Stimulated activated CD4-positive, alpha-beta T cell treated with anti-CD3 and anti-CD28 coated beads, Interleukin-4, amount 100 ng/mL, for 48 hours (primary cell): ENCODE results near the gene PEDS1.
"Not testable (repeated sequence)": the region's sequence is repeated elsewhere in the genome, so short reads cannot be mapped to it uniquely, and the experiment has no call there.

ENCODE experiments used
- DNase-seq, 2 donors: peaks; one replicate each; pipeline ENCODE4 v3.0.0-alpha.2; 2020; ENCODE audit warnings: low read depth in 2 of 2

The PEDS1 gene

GRCh38 chr20:50190251-50191064, 36.9 kb upstream of the PEDS1 start, which contains the start of gene CEBPB:
Gene CEBPB (plus strand): TSS chr20:50190830. CDS start chr20:50191034, 204 bp downstream.
- peak; percentile 77 to 78 for DNase-seq

- peak; percentile 34 to 39 for DNase-seq
Measured at GRCh38 chr20:50189681-50190250, 36.2 kb upstream of the PEDS1 start.

DNA sequence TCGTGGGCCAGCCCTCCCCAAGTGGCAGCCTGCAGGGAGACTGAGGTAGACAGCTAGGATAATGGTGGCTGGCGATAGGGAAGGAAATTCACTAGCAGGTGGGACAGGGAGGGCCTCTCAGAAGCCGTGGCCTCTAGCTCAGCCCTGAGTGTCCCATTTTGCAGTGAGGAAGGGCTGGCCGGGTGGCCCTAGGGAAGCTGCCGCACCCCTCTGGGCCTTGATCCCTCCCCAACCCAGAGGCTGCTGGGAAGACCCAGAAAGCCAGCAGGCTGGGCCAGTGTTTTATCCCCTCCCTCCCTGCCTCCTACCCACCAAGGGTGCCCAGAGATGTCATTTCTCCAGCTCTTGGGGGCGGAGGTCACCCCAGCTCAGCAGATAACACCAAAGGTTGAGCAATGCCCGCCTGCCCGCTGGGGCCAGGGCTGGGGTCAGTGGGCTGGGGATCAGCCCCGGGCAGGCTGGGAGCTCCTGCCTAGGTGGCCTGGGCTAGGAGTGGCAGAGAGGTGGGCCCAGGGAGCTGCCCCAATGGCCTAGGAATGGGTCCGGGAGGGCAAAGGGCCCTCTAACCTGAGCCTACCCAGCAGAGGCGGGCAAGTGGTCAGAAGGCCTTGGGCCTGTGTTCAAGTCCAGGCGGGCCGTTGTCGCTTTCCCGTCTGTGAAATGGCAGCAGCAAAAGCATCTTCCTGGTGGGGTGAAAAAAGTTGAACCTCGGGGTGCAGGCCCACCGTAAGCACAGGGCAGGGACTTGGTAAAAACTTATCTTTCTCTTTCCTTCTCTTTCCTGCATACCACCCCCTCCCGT, 35.6 kb upstream of the PEDS1 start:
- DNase-seq: no peak

- no peak for DNase-seq
Measured at GRCh38 chr20:50188287-50188688, 34.8 kb upstream of the PEDS1 start.

- DNase-seq: no peak
Measured at GRCh38 chr20:50187403-50188051, 34.0 kb upstream of the PEDS1 start.

DNA sequence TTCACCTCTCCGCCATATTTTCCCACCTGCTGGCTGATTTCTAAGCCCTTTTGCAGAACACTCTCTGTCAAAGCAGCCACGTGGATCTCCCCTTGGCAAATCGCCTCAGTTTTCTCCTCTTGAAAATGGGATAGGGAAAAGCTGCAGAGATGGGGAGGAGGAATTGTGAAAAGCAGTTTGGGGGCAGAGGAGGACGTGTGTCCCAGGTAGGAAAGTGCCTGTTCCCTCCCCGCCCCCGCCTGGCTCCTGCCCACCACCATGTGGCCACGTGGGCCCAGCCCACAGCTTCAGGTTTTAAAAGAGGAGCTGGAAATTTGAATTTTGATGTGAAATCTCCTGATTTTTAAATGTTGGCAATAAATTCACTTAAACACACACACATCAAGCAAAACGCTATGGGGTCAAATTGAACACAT, 33.5 kb upstream of the PEDS1 start:
- DNase-seq: no peak

DNA sequence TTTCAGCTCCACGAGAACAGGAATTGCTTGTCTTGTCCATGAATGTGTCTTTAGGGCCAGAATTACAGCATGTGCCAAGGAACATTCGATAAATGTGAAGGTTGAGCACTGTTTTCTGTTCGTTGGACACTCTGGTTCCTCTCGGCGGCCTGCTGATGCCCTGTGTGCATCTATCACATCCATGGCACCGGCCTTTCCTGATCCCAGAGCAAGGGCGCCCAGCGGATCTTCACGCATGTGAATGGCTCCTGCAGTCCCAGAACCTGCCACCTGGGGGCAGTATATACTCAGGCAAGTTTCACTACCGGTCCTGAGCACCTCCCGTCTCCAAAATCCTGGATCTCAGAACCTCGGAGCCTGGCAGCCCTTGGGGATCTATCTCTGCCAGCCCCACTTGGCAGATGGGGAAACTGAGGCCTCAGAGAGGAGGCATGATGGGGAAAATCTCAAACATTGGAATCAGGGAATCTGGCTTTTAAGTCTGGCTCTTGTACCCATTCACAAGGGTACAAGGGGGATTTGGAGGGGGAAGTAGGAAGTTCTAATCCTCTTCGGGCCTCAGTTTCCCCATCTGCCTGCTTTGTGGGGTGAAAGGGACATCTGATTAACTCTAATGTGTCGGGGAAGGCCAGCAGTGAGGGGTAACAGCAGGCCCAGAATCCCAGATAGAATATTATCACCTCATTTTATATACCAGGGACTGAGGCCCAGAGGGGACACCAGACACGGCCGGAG, 32.8 kb upstream of the PEDS1 start:
- peak; percentile 88 to 97 for DNase-seq

DNA sequence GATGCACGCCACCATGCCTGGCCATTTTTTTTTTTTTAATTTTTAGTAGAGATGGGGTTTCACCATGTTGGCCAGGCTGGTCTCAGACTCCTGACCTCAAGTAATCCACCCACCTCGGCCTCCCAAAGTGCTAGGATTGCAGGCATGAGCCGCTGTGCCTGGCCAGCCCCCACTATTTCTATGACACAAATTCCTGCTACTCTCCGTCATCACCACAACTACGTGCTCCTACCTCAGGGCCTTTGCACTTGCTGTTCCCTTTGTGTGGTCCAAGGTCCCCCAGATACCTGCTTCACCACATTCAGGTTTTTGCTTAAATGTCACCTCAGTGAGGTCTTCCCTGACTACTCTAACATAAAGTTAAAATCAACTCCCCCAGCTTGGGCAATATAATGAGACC, 31.9 kb upstream of the PEDS1 start:
- no peak for DNase-seq

DNA sequence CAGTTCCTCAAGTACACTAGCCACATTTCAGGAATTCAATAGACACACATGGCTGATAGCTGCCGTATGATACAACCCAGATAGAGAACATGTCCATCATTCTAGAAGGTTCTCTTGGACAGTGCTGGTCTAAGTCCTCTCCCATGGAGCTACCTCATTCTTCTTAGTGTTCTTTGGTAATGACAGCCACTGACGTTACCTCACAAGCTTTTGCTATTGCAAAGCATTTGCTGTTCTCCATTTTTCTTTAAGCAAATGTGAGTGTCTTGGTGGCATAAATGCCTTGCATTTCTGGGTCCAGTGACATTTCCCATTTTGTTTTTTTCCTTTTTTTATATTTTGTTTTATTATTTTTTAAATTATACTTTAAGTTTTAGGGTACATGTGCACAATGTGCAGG, 28.8 kb upstream of the PEDS1 start:
- DNase-seq: no peak

- no peak for DNase-seq
Measured at GRCh38 chr20:50181344-50181743, 27.8 kb upstream of the PEDS1 start.

GRCh38 chr20:50178672-50179071, 25.1 kb upstream of the PEDS1 start:
- not testable (repeated sequence) for DNase-seq

DNA sequence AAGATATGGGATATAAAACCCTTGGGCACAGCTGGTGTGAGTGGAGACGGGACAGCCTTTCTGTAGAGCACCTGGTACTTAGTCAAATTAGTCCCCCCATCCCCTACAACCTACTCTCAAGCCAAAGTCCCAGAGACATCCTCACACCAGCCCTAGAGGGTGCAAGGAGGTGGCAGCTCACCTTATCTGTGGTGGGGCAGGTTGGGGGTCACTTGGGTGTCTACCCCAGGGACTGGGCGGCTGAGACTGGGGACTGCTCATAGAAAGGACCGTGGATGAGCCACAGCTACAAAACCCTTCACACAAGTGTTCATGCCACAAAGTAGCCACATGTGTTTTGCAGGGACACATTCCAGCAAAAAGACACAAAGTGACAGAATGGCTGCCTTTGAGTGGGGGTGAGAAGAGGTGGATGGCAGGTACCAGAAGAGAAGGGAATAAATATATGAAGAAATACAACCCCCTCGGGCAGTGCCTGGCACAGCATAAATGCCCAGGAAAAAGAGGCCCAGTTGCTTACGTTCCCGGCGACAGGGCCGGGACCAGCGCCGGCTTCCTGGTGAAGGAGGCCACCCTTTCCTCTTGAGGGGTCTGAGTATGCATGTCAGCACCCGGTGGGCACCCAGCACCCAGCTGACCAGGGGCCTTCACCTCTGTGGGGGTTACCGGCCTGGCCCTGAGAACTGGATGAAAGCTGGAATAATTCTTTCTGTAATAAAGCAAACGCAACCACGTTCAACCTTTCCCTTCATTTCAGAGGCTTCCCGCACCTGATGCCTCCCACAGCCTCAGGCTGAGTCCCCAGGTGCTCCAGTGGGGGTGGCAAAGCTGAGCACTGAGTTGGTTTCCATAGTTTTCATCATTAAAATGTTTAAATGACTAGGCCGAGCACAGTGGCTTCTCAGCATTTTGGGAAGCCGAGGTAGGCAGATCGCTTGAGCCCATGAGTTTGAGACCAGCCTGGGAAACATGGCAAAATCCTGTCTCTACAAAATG, 22.7 kb upstream of the PEDS1 start:
- no peak for DNase-seq

DNA sequence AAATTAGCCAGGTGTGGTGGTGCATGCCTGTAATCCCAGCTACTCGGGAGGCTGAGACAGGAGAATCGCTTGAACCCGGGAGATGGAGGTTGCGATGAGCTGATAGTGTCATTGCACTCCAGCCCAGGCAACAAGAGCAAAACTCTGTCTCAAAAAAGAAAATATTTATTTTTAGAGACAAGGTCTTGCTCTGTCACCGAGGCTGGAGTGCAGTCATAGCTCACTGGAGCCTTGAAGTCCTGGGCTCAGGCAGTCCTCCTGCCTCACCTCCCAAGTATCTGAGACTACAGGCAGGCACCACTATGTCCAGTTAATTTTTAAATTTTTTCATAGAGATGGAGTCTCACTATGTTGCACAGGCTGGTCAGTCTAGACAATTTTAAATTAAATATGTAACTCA, 20.9 kb upstream of the PEDS1 start:
- no peak for DNase-seq

DNA sequence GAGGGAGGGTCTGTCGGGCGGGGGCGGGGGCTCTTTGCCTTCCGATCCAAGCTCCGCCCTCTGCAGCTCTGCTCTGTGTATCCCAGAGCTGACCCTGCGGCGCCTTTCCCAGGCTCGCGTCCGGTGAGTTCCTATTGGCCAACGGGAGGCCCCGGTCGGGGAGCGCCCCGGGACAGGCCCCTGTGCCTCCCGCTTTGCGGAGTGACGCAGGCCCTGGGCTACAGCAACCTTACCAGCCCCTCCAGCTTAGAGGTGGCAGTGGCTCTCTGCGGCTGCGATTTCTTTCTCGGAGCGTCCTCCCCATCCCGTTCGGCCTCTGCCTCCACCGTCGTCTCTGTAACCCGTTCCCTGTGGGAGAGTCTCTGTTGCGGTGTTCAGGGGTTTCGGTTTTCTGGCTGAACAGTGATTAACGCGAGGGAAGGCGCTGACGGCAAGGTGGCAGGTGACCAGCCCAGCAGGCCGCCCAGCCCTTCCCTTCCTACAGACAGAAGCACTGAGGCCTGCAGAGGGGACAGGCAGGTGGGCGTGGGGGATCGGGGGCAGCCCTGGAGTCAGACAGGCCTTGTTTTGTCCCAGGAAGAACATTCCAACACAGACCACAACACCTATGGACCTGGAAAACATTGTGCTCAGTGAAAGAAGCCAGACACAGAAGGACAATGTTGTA, 19.0 kb upstream of the PEDS1 start:
- no peak for DNase-seq

GRCh38 chr20:50170549-50171220, 17.2 kb upstream of the PEDS1 start:
- DNase-seq: no peak

- peak; percentile 66 to 84 for DNase-seq
Measured at GRCh38 chr20:50169329-50169823, 15.9 kb upstream of the PEDS1 start.

DNA sequence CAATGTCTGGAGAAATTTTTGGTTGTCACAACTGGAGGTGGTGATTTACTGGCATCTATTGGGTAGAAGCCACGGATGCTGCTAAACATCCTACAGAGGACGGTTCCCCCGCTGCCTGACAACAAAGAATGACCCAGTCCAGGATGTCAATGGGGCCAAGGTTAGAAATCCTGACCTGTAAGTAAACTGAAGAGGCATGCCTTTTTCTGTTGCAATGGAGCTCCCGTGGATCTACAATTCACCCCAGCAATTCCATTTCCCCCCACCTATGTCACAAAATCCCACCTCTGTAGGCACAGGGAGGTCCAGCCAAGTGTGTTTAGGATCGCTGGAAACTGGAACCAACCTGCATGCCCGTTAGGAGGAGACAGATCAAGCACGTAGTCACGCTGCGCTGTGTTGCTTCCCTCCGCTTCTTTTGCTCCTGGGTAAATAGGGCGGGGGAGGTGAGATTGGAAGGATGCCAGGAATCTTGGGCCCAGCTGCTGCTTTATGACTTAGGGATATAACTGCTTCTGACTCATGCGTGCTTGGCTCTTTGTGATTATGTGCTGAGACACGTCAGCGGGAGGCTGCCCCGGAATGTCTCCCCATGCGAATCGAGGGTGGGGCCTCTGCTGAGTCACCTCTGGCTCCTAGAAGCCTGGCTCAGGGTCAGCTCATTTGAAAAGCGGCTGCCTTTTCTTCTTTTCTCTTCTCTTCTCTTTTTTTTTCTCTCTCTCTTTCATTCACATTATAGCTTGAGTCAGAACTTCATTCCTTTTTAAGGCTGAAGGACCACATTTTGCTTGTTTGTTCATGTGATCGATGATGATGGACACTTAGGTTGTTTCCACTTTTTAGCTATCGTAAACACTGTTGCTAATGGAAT, 12.4 kb upstream of the PEDS1 start:
- peak; percentile 77 to 84 for DNase-seq
